ENCODE results near the gene BNC1. TPM values are rescaled to one million over a fixed set of nuclear protein-coding genes. Genes with fewer than 3 reads are reported as not detected.
"Not testable (repeated sequence)": the region's sequence is repeated elsewhere in the genome, so short reads cannot be mapped to it uniquely, and the experiment has no call there.

BNC1 gene
- total and polyA plus RNA-seq, 10 of the 15 experiments (the other 5 are each of a cell fraction or from before 2014, with no cell fraction given), result 0.01 TPM; not detected in 9

GRCh38 chr15:83221781-83222180 lies 62.7 kb downstream of the BNC1 start:
- H3K4me1 ChIP-seq (ENCODE audit: control insufficient read depth, insufficient read depth, low read length); FAIRE-seq; H3K4me2 ChIP-seq (ENCODE audit: control insufficient read depth, insufficient read depth); ATAC-seq; CTCF ChIA-PET; intact Hi-C loops (cut with micrococcal nuclease; ENCODE audit: unreplicated experiment); BruUV-seq (replicated peaks); H3K9ac ChIP-seq (ENCODE audit: control insufficient read depth, insufficient read depth, low read length); H2AFZ ChIP-seq (ENCODE audit: control insufficient read depth, low read depth, low read length); RAD21 ChIA-PET (ENCODE audit: unreplicated experiment); H3K27me3 ChIP-seq (replicated peaks in 1 of 2; ENCODE audit: control insufficient read depth in 2 of 2, insufficient read depth in 2 of 2, low read length in 1 of 2); H3K27ac ChIP-seq (ENCODE audit: control insufficient read depth, insufficient read depth); H3K9me3 ChIP-seq (replicated peaks; ENCODE audit: control insufficient read depth, insufficient read depth, low read length); H3K4me3 ChIP-seq; DNase-seq (ENCODE audit: low read depth, low spot score); SMC1A ChIA-PET (ENCODE audit: uncharacterized antibody, unreplicated experiment); H3K79me2 ChIP-seq (ENCODE audit: control insufficient read depth, insufficient read depth, low read length); POLR2A ChIA-PET; H3K36me3 ChIP-seq (ENCODE audit: control insufficient read depth in 2 of 2, insufficient read depth in 2 of 2, low read length in 1 of 2); H4K20me1 ChIP-seq (ENCODE audit: control insufficient read depth, insufficient read depth): not testable (repeated sequence)
- in situ Hi-C loops (cut with MboI), result loop anchor here (25.0 kb wide), 1 partner anchor 1934 kb away; no protein-coding TSS in a partner anchor
- WGBS (ENCODE audit: insufficient coverage, insufficient replicate concordance, low lambda C conversion rate, missing lambda C conversion rate), result 37% methylated on average over 9 of the region's 9 CpGs

GRCh38 chr15:83219026-83219425 lies 65.4 kb downstream of the BNC1 start:
- in situ Hi-C loops (cut with MboI), result loop anchor here (25.0 kb wide), 1 partner anchor 1932 kb away; no protein-coding TSS in a partner anchor
- RAD21 ChIA-PET (ENCODE audit: unreplicated experiment), result no interaction called here
- CTCF ChIA-PET, result no interaction called here
- no peak overlapping the region for H3K27ac ChIP-seq (ENCODE audit: control insufficient read depth, insufficient read depth)
- intact Hi-C loops (cut with micrococcal nuclease; ENCODE audit: unreplicated experiment), result no loop called here
- no peak overlapping the region for H3K4me3 ChIP-seq
- no peak overlapping the region for H3K4me2 ChIP-seq (ENCODE audit: control insufficient read depth, insufficient read depth)
- WGBS (ENCODE audit: insufficient coverage, insufficient replicate concordance, low lambda C conversion rate, missing lambda C conversion rate), result 0% methylated on average over 1 of the region's 1 CpG
- H3K36me3 ChIP-seq (ENCODE audit: control insufficient read depth in 2 of 2, insufficient read depth in 2 of 2, low read length in 1 of 2), result no peaks in the 10 kb centered on the region
- no peak overlapping the region for H2AFZ ChIP-seq (ENCODE audit: control insufficient read depth, low read depth, low read length)
- no peaks in the 10 kb centered on the region for H3K4me1 ChIP-seq (ENCODE audit: control insufficient read depth, insufficient read depth, low read length)
- H4K20me1 ChIP-seq (ENCODE audit: control insufficient read depth, insufficient read depth), result no peaks in the 10 kb centered on the region
- SMC1A ChIA-PET (ENCODE audit: uncharacterized antibody, unreplicated experiment), result no interaction called here
- no TSS peak for BruUV-seq (replicated peaks)
- no peaks in the 10 kb centered on the region for H3K9me3 ChIP-seq (replicated peaks; ENCODE audit: control insufficient read depth, insufficient read depth, low read length)
- FAIRE-seq (no peak), ATAC-seq (no peak), DNase-seq (ENCODE audit: low read depth, low spot score) (no peak)
- H3K79me2 ChIP-seq (ENCODE audit: control insufficient read depth, insufficient read depth, low read length), result no peaks in the 10 kb centered on the region
- H3K9ac ChIP-seq (ENCODE audit: control insufficient read depth, insufficient read depth, low read length), result no peak overlapping the region
- POLR2A ChIA-PET, result no interaction called here
- no peak for TF ChIP-seq ZNF207 (IDR thresholded peaks at IDR 0.05; ENCODE audit: borderline replicate concordance)
- TF ChIP-seq ZNF622 (IDR thresholded peaks at IDR 0.05), result no peak
- TF ChIP-seq RELB (IDR thresholded peaks at IDR 0.05; ENCODE audit: low read depth), result no peak
- TF ChIP-seq RUNX3 (IDR thresholded peaks at IDR 0.05; ENCODE audit: low read length), result no peak
- no peak for TF ChIP-seq IRF4 (IDR thresholded peaks at IDR 0.05; ENCODE audit: low read depth, low read length)
- no peak for TF ChIP-seq MTA3 (IDR thresholded peaks at IDR 0.05; ENCODE audit: borderline replicate concordance, low read length)
- no peak for TF ChIP-seq KAT2A (conservative IDR thresholded peaks at IDR 0.05; ENCODE audit: control insufficient read depth, low read depth, low read length)
- no peak for TF ChIP-seq USF2 (IDR thresholded peaks at IDR 0.05; ENCODE audit: borderline replicate concordance, low read depth, low read length)
- TF ChIP-seq USF1 (IDR thresholded peaks at IDR 0.05; ENCODE audit: borderline replicate concordance, extremely low read length, insufficient read depth, low read depth, low read length), result no peak
- TF ChIP-seq CBX5 (IDR thresholded peaks at IDR 0.05; ENCODE audit: low read depth), result no peak
- no peak for TF ChIP-seq LARP7 (IDR thresholded peaks at IDR 0.05)
- no peaks in the 10 kb centered on the region for H3K27me3 ChIP-seq (replicated peaks in 1 of 2; ENCODE audit: control insufficient read depth in 2 of 2, insufficient read depth in 2 of 2, low read length in 1 of 2)

All from GM12878 (cell line).